NCI-H1417 treated with DMSO at 0.1 percent for 48 hours (cell line): ENCODE data around the gene LSM12.
"Not testable (repeated sequence)": the region's sequence is repeated elsewhere in the genome, so short reads cannot be mapped to it uniquely, and the experiment has no call there.

Experiments used
- DNase-seq: peaks from one replicate; lab custom pipeline; 2025; lab: John Stamatoyannopoulos, UW

The LSM12 gene

DNA sequence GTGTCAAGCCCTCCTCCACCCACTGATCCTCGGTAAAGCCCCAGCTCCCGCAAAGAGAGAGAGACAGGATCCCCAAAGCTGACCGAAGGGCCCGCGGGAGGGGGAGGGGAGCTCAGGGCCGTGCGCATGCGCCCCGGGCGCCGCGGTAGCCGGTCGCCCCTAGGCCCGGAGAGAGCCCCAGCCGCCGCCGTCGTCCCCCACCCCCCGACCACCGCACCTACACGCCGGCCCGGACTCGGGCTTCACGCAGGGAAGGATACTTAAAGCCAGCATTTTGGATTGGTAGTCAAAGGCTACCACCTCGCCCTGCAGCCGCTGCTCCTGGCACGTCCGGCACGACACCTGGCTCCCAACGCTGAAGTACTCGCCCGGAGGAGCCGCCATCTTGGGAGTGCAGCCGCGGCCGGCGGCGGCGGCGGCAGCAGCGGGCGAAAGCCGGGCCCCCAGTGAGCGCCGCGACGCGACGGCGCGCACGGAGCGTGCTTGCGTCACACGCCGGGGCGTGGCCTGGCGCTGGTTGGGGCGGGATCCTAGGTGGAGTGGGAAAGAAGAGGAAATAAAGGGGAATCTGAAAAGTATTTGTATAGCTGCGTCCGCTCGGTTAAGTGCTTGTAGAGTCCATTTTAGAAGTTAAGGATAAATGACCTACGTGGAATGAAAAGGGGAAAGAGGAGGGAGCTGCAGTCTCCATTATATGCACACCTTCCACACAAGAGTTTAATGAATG, at the start of gene LSM12:
TSS of gene LSM12 (minus strand) at position 468 of the 727 bp plus-strand sequence. CDS start at position 384, 84 bp downstream.
- peak; percentile 53 for DNase-seq

- DNase-seq = no peak
These were observed 49.3 kb upstream of the LSM12 start for GRCh38 chr17:44115585-44116415.

DNA sequence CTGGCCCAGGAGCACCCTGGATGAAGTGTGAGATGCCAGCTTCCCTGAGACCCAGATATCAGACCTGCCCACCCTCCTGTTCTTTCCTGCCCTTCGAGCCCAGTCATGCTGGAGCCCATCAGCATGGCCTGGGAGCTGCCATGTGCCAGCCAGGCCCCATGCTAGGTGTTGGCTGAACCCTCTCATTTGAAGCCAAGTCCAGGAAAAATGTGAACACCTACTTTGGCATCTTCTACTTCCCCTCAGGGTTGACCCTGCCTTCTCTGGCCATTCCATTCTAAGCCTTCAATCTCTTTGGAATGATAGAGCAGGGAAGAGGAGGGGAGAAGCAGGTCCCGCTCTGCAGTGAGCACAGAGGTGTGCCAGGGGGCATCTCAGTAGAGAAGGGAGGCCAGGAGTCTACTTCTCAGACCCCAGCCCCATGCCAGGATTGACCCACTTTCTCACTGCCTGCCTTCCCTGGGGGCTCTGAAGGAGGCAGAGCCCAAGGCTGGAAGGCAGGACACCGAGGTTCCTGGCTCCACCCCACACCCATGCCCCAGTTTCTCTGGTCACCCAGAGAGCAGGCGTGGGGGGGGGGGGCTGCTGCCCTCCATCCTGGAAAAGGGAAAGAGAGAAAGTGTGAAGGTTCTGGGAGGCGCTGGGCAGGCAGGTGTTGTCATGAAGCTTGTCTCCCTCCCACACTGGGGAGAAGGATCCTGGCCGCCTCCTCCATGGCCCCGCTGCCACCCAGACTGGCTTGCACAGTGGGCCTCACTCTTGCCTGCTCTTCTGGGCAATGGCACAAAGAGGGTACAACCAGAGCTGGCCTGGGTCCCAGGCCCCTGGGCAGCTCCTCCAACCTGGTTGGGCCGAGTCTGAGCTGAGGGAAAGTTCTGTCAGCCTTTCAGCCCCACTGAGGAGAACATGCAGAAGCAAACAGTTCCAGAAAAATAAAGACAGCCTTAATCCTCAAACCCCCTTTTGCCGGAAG, 47.7 kb upstream of the LSM12 start:
- no peak for DNase-seq

- DNase-seq = no peak
These were observed 46.9 kb upstream of the LSM12 start for GRCh38 chr17:44113382-44113781.

DNA sequence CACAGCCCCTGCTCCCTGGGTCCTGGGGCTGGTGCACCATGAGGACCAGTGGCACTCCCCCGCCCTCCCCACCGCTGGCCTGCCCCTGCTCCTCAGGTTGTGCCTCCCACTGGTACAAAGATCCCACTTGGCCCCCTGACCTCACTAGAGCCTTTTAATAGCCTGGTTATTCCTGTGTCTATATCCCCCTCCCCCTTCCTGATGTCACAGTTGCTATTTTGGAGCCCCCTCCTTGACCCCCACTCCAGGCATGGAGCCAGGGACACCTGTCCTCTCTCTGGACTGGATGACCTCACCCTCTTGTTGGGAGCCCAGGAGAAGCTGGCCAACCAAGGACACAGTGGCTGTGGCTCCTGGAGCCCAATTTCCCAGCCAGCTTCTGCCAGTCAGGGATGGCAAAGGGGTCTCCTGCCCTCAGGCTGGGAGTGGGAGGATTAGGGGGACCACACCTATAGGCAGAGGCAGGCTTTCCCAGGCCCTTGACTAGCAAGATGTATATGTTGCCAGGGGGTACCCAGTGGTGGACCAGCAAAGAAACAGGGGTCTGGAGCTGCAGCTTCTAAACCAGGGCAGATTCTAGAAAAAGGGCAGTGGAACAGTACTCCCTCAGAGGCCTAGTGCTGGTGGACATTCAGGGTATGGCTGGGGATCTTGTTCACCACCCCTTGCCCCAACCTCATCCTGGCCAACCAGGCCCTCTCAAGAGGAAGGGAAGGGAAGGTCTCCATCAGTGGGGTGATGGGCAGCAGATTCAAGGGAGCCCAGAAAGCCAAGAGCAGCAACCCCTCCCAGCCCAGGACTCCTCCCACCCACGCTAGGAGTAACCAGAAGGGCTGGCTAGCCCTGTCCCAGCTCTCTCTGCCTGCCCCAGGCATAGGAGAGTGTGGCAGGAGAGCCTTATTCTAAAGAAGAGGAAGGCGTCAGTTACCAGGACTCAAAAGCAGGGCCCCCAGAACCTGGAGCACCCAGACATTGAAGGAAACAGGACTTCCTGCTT, 46.1 kb upstream of the LSM12 start:
- no peak for DNase-seq

DNA sequence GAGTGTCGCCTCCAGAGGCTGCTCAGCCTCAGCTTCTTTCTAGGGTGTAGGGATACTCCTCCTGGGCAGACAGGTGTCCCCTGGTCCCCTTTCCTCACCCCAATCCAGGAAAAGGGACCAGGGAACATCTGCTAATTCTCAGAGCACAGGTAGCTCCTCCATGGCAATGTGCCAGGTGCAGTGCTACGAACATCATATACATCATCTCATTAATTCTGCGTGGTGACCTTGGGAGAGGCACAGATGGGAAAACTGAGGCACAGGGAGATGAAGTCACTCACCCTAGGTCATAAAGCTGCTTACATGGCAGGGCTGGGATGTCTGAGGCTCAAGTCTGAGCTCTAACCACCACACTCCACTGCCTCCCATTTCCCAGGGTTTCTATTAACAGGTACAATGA, 45.3 kb upstream of the LSM12 start:
- no peak for DNase-seq

- DNase-seq = peak; percentile 72
These were observed 44.6 kb upstream of the LSM12 start for GRCh38 chr17:44110823-44111633.

- DNase-seq = no peak
These were observed 43.7 kb upstream of the LSM12 start for GRCh38 chr17:44110011-44110686.

- DNase-seq = no peak
These were observed 42.8 kb upstream of the LSM12 start for GRCh38 chr17:44109312-44109630.

DNA sequence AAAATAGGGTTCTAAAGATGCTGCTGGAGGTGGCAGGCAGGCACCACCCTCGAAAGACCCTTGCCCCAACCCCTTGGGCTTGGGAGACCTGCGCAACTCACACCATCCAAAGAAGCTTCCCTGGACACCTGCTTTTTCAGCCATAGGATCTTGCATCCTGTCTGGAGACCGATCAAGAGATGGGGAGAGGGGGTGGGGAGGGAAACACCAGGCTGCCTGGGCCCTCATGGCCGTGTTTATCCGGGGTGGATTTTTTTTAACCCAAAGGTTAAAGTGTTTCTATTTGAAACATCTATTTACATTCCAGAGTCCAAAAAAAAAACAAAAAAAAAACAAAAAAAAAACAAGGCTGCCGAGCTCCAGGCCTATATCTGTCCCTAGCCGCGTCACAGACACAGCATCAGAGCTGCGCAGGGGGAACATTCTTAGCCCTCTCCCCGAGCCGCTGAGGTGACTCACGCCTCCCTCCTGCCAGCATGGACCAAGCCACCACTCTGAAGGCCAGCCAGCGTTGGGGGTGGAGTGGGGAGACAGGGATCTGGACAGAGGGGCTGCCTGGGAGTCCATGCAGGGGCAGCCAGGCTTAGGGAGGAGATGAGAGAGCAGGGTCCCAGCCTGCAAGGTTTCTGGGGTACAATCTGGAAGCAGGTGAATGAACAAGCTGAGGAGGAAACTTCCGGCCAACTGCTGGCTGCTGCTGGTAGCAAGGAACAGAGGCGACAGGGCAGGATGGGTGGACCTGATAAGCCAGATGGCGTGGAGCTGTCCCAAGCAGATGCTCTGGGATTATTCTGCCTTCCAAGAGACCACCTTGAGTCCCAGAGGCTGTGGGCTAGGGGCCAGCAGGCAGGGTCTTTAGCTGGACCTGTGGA, 42.2 kb upstream of the LSM12 start:
- no peak for DNase-seq

DNA sequence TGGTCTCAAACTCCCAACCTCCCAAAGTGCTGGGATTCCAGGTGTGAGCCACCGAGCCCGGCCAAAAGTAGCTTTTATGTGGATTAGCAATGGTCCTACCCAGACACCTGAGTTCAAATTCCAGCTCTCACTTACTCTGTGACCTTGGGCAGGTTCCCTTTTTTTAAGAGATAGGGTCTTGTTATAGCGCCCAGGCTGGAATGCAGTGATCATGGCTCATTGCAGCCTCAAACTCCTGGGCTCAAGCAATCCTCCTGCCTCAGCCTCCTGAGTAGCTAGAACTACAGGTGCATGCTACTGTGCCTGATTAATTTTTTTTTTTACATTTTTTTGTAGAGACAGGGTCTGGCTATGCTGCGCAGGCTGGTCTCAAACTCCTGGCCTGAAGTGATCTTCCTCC, 40.3 kb upstream of the LSM12 start:
- no peak for DNase-seq

- DNase-seq = no peak
These were observed 39.5 kb upstream of the LSM12 start for GRCh38 chr17:44105941-44106340.

- DNase-seq = no peak
These were observed 39.0 kb upstream of the LSM12 start for GRCh38 chr17:44105483-44105882.

- DNase-seq = no peak
These were observed 36.6 kb upstream of the LSM12 start for GRCh38 chr17:44102849-44103622.

DNA sequence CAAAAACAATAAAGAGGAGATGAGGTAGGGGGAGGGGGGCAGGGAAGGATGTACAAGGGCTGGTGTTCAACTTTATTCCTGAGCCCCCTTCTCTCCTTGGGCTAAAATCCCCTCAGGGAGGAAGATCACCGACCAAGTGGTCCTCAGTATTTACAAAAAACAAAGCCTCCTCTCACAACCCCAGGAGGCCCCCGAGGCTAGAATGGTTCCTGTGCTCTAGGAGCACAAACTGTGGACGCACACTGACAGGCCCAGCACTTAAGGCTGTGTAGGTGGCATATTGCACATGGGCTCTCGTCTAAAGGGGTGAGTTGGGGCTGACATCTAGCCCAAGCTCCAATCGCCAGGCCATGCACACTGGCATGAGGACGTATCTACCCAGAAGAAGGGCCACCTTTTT, 35.4 kb upstream of the LSM12 start:
- not testable (repeated sequence) for DNase-seq

GRCh38 chr17:44097110-44097958, 30.9 kb upstream of the LSM12 start:
- no peak for DNase-seq
